NB4 (cell line): ENCODE results near the gene SMARCA4.

Experiments
- POLR2A ChIP-seq: IDR thresholded peaks from 2 replicates; pipeline ENCODE4 v1.6.1; 2011; ENCODE audit warnings: mild to moderate bottlenecking; ENCODE audit not compliant: insufficient read length; ENCODE audit errors: extremely low read depth
- TF ChIP-seq, protein P1 (sequence below): IDR thresholded peaks from one replicate; pipeline ENCODE4 v1.5.1; 2012; ENCODE audit warnings: low read depth, low read length

GRCh38 chr19:10976131-10976892 lies 15.5 kb downstream of the SMARCA4 start:
- TF ChIP-seq, protein P1, sequence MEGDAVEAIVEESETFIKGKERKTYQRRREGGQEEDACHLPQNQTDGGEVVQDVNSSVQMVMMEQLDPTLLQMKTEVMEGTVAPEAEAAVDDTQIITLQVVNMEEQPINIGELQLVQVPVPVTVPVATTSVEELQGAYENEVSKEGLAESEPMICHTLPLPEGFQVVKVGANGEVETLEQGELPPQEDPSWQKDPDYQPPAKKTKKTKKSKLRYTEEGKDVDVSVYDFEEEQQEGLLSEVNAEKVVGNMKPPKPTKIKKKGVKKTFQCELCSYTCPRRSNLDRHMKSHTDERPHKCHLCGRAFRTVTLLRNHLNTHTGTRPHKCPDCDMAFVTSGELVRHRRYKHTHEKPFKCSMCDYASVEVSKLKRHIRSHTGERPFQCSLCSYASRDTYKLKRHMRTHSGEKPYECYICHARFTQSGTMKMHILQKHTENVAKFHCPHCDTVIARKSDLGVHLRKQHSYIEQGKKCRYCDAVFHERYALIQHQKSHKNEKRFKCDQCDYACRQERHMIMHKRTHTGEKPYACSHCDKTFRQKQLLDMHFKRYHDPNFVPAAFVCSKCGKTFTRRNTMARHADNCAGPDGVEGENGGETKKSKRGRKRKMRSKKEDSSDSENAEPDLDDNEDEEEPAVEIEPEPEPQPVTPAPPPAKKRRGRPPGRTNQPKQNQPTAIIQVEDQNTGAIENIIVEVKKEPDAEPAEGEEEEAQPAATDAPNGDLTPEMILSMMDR = no peak
- no peak for TF ChIP-seq POLR2A
